LNCaP clone FGC (cell line): ENCODE measurements around the gene POU2F3.
A peak's percentile ranks its signal among the peaks of the same experiment; 100 is the strongest.

Experiments used
- DNase-seq: peaks from one replicate; pipeline ENCODE4 v3.0.0-alpha.2; 2011; ENCODE audit warnings: low read depth
- H3K4me3 ChIP-seq: 2 replicates; pipeline ENCODE4 v1.5.1; 2011; ENCODE audit warnings: mild to moderate bottlenecking, low read depth, low read length, control low read depth
- CTCF ChIP-seq: IDR thresholded peaks from 2 replicates; pipeline ENCODE4 v1.5.1; 2012; ENCODE audit warnings: mild to moderate bottlenecking; ENCODE audit not compliant: control insufficient read depth, insufficient read depth; ENCODE audit errors: extremely low read depth

POU2F3 gene

GRCh38 chr11:120203626-120204025 lies 36.3 kb upstream of the POU2F3 start:
- DNase-seq = no peak
- no peak for TF ChIP-seq CTCF
- no peak overlapping the region for H3K4me3 ChIP-seq

GRCh38 chr11:120205596-120206161 lies 34.3 kb upstream of the POU2F3 start:
- DNase-seq = no peak
- TF ChIP-seq CTCF = no peak
- no peak overlapping the region for H3K4me3 ChIP-seq

- H3K4me3 ChIP-seq = no peak overlapping the region
- peak; percentile 70 for DNase-seq
- TF ChIP-seq CTCF = no peak
Measured at GRCh38 chr11:120207512-120207911, 32.4 kb upstream of the POU2F3 start.

- TF ChIP-seq CTCF = no peak
- DNase-seq = no peak
- no peak overlapping the region for H3K4me3 ChIP-seq
Measured at GRCh38 chr11:120208001-120208441, 31.9 kb upstream of the POU2F3 start.

- DNase-seq = no peak
- no peak for TF ChIP-seq CTCF
- no peak overlapping the region for H3K4me3 ChIP-seq
Measured at GRCh38 chr11:120208777-120209176, 31.2 kb upstream of the POU2F3 start.

- TF ChIP-seq CTCF = no peak
Measured at GRCh38 chr11:120209746-120210625, 30.0 kb upstream of the POU2F3 start.

More at GRCh38 chr11:120209746-120210625, 30.0 kb upstream of the POU2F3 start:
- peak overlapping the region; percentile 59 for H3K4me3 ChIP-seq
- no peak for DNase-seq
